Inferior parietal cortex (tissue), 1 donor: ENCODE results near the gene NTRK2.

ENCODE experiments used
- DNase-seq: peaks from one replicate; pipeline ENCODE4 v3.0.0-alpha.2; 2016; ENCODE audit errors: extremely low spot score

Gene NTRK2

DNA sequence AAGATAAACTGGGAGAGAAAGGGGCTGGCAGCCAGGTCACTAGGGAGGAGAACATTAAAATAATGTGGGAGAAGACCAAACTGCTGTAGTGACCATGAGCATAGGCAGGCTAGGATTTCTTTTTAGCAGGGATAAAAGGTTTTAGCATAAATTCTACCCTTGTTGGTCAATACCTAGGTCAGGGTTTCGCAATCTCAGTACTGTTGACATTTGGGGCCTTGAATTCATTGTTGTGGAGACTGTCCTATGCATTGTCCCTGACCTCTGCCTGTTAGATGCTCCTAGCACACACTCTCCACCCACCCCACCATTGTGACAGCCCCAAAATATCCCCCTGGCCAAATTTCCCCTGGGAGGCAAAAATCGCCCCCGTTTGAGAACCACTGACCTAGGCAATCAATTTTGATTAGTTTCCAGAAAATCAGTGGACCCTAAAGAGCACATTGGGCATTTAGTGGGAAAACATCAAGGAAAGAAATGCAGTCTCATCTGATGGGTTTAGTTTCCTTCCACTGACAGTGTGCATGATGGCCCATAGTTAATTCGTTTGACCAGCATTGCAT lies 181.4 kb downstream of the NTRK2 start:
- no peak for DNase-seq

DNA sequence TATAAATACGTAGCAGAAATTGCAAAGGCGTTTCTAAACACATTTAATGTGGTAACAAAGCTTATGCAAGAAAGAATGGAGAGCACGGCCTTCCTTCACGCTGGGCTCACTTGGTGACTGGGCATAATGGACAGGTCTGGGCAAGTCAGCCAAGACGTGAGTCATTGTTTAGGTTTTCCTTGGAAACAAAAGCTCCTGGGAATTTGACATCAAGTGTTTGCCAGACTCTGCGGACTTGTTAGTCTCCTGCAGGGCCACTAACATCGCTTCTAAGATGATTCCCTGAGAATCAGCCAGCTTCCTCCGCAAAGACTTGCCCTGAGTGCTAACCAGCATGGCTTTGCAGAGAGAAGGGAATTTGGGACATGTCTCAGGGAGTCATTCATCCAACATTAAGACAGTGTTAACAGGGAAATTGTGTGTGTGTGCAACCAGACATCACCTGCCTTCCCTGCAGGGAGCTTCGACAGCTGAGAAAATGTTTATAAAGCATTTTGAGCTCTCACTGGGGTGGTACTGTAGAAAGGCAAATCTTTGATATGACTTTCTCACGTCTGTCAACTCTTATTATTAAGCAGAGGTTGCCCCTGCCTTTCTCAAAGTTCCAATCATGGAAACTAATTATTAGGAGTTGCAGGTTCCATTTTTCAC lies 182.5 kb downstream of the NTRK2 start:
- DNase-seq: no peak

DNA sequence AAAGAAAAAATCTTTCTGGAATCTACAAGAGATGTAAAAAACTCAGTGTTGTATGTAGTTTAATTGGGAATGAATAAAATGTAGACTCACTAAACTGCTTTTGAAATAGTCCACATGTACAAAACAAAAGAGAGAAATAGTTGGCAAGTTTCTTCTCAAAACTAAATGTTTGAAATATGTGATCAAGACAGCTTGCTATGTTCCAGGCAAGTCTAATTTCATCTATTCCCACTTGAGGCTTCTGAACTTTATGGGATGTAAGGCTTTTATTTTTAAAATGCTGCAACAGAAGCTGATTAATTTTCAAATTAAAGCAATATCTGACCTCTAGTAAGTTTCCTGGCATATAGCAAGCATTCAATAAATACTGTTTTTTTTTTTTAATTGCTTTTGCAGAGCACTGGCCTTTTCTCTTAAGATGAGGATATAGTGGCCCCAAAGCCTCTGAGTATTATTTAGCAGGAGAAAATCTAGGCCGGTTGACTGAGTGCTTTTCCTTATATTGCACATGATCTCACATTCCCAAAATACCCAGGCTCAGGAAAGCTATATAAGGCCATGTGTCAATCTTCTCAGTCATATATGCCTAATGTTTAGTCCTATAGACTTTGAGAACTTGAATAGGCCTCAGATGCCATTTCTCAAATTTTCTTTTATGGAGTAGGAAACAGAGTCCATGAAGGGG lies 183.2 kb downstream of the NTRK2 start:
- DNase-seq: no peak

DNA sequence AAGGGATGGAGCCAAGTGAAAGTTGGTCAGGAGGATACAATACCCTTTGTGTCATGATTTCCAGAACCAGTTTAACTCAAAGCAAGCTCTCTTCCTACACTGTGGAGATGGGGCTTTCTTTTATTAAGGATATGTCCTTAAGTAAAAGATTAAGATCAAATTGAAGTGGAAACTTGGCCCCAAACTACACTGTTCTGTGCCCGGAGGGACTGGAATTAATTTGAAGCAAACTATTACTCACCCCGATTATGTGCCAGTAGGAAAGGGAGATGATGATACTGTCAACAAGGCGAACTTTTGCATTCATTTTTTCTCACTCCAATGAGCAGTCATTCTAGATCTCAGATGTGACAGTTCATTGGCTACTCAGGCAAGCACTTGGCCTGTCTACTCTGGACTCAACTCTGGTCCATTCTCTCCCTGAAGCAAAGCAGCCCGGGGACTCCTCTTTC lies 186.7 kb downstream of the NTRK2 start:
- no peak for DNase-seq

DNA sequence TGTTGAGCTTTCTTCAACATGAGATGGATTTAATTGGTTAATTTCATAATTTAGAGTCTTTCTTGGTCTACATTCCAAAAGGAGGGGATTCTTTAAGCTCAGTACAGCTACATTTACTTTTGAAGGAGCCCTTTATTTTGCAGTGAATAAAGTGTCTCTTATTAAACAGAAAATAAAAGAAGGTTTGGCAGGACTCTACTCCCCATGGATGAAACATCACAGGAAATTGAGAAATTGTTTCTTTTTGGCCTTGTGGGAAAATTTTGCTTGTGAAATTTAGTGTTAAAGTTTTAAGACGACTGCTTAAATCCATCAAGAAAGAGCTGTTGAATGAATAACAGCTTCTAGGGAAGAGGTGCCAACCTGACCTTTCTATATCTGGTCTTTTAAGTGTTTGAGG lies 187.7 kb downstream of the NTRK2 start:
- no peak for DNase-seq

DNA sequence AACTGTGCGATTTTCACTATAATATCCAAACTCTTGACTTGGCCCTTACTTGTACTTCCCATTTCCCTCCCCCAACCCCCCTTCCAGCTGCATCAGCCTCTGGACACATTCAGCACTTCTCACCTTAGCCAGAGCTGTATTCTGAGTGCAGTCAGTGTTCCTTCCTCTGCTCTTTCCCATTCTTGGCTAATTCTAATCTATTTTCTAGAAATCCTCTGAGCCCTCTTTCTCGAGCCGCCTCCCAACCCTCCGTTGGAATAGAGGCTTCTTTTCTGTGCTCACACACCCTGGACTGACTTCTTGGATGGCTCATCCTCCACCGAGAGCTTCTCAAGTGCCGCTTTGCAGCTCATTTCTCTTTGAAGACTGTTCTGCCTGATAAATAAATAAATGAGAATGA lies 188.8 kb downstream of the NTRK2 start:
- DNase-seq: no peak

DNA sequence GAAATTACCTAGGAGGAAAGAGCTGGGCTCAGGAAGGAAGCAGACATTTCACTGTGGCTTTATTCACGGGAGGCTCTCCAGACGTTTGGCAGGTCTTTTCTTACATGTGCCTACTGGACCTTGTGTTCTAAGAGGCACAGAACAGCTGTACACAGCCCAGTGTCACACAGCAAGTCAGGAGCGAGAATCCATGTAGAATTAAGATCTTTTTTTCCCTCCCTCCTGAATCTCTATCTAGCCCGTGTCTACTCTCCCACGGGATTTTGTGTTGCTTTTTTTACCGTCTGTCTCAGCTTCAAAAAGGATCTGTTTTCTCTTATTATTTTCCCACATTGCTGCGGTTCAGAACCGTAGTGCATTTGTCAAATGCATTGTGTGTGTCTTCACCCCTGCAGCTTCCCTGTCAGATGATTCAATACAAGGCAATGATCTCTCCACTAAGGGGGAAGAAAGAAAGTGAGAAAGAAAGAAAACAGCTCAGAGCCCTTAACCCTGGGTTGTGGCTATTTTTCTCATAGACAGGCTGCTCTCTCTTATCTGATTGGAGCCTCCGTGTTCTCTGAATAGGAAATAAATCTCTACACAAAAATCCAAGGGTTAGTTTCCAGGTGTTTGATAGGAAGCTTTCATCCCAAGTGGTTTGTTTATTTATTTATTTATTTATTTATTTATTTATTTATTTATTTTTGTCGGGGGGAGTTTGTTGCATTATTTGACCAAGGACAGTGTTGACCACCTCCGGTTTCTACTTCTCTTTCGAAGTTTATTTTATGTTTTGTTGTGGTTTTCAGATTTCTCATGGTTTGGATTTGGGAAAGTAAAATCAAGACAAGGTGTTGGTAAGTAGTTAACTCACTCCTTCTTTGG lies 191.0 kb downstream of the NTRK2 start:
- DNase-seq: no peak

DNA sequence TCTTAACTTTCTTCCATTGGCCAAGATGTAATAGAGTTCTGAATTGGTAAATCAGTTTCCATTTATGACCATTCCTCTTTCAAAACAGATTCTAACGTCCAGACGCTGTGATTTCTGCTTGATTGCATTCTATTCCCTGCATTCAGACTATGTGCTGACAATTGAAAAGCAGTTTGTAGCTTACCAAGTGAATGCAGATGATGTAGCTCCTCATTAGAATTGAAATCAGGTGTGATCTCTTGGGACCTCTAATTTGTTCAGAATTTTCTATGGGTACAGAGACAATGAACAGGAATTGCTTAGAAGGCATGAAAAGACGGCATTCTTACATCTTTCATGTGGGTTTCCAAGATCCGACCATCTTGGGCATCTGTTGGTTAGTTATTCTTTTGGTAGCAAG lies 191.9 kb downstream of the NTRK2 start:
- DNase-seq: no peak

DNA sequence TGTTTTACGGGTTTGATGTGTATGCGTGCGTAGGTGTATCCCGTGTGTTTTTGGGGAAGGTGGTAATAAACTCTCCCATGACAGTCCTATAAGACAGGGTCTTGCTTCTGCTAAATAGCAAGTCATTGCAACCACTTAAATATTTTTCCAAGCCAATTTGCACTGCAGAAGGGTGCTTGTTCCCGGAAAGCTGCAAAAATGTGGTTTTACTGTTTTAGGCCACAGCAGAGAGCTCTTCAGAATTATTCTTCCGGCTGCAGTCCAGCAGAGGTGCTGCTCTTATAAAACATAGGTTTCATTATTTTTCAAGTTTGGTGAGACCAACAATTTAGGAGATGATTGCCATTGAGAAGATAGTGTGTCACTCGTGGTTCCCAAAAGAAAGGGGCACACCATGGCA lies 192.8 kb downstream of the NTRK2 start:
- no peak for DNase-seq

DNA sequence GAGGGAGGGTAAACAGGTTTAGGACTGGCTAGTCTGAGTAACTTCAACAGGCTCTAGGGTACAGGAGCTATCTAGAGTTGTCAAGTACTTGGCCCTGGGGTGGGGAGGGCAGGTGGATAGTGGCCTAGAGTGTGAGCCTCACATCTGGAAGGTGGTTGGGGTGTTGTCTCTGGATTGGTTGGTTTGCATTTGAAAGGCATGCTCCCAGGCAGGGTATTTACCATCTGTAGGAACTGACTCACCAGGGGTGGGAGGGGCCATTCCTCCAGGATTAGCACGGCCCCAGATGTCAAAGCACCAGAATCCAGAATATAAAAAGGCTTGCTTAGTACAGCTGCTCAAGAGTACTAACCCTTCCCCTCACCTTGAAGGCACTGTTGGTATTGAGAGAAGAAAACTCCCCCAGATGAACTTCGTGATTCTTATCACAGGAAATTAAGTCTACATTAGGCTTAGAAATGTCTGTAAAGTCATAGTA lies 193.3 kb downstream of the NTRK2 start:
- no peak for DNase-seq

DNA sequence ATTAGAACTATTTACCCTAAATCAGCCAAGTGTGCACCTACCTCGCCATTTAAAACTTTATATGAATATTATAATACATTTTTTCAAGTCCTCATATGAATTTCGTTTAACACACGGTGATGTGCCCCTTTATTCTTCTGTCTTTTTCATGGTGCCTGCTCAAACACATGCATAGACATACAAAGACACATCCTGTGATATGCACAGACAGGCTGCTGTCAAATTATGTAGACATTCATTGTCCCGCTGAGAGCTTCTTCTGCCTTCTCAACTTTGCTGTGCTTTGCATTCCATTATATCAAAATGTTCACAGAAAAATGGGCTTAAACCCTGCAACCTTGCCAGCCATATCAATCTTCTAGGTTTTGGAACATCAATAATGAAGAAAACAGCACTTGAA lies 193.8 kb downstream of the NTRK2 start:
- no peak for DNase-seq

DNA sequence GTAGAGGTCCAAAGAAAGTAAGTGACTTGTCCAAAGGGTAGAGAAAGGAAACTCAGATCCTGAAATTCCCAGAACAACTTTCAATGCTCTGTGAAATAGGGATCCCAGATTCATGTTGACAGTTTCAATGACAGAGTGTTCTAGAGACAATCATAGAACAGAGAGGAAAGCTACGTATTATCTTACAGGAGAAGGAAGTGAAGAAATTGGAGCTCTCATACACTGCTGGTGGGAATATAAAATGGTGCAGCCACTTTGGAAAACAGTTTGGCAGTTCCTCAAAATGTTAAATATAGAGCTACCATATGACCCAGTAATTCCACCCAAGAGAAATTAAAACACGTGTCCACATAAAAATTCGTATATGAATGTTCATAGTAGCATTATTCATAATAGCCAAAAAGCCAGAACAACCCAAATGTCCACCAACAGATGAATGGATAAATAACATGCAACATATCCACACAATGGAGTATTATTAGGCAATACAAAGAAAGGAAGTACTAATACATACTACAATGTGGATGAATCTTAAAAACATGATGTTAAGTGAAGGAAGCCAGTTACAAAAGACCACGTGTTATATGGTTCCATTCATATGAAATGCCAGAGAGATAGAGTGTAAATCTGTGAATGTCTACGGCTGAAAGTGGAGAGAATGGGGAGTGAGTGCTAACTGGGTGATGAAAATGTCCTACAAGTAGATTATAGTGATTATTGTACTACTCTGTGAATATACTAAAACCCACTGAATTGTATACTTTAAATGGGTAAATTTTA lies 197.1 kb downstream of the NTRK2 start:
- no peak for DNase-seq

DNA sequence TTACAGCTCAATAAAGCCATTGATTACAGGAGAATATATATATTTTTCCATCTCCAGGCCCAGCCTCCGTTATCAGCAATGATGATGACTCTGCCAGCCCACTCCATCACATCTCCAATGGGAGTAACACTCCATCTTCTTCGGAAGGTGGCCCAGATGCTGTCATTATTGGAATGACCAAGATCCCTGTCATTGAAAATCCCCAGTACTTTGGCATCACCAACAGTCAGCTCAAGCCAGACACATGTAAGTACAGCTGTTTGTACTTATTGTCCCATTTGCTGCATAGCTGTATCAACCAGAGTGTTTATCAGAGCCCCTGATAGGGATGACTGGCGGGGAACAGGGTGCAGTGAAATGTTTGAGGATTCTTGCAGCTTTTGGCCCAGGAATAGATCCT lies 197.7 kb downstream of the NTRK2 start:
- DNase-seq: no peak

DNA sequence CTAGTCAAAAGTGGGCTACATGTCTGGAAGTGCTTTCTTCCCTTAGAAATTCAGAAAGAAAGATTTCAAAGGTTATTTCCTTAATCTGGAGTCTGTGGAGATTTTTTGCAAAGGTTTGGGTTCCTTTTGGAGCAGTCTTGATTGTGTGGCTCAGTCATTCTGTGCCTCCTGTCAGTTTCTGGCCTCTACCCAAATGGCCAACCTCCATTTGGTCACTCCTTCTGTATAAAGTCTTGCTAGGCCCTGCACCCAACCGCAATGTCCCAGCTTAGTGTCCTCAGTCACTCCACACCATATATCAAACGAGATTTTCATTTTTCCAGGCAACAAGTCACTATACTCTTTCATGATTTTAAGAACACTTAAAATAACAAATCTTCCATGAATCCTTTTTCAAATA lies 199.6 kb downstream of the NTRK2 start:
- no peak for DNase-seq

DNA sequence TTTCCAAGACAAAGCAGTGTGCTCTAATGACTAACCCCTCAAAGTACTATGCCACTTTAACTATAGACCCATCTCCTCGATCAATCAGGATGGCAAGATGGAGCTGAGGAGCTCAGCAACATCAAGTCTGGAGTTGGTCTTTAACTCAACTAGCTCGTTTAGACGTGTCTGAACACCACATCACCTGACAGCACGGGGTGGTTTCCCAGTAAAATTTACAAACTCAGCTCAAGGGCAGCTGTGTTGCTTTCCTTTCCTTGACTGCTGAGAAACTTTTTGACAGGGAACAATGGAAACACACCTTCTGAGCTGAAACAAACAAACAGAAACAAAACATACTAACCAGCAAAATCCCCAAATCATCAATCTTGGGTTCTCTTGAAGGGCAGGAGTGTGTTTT lies 202.5 kb downstream of the NTRK2 start:
- DNase-seq: no peak

DNA sequence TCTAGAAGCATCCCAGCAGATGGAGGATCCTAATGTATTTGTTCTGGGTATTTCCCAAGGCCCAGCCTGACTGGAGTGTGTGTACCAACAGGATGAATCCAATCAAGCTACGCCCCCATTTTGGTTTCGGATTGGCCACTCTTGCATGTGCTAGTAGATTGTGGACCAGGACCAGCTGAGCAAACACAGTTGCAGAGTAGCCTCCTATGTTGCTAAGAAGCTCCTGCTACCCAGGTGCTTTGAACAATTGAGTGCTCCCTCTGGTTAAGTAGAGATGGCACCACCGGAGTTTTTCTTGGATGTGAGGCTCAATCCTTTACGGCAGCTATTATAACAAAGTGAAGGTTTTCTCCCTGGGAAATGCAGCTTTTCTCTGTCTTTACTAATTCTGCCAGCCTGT lies 204.5 kb downstream of the NTRK2 start:
- no peak for DNase-seq

DNA sequence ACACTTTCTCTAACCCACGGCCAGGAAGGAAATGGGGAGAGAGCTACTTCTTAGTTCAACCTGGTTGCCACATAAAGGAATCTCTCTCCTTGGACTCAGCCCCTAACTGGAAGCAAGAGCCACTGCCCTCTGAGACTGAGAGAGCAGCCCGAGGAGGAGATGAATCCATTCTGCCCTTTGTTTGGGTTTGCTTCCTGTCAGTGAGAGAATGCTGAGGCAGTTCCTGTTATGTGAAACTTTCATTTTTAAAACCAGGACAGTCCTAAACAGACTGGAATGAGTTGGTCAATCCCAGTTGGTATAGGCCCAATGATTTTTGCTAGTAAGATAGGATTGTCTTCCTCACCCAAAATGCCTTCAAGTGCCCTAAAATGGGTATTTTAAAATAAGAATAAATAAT lies 205.1 kb downstream of the NTRK2 start:
- DNase-seq: no peak

DNA sequence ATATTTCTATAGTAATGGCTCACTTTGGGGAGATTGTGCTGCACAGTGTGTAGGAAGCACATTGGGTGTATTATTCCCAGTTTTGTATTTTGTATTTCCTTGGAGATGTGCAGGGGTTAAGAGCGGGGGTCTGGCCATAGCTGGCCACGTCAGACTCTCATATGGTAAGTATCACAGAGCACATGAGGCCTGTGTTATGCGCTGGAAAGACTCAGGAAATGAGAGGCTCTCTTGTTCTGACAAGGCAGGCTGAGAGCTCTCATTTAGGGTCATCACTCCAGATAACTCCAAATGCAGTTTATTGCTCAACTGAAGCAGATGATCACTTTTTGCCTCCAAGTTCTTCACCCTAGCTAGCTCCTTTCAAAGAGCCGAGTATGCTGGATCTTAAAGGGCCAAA lies 205.7 kb downstream of the NTRK2 start:
- DNase-seq: no peak

DNA sequence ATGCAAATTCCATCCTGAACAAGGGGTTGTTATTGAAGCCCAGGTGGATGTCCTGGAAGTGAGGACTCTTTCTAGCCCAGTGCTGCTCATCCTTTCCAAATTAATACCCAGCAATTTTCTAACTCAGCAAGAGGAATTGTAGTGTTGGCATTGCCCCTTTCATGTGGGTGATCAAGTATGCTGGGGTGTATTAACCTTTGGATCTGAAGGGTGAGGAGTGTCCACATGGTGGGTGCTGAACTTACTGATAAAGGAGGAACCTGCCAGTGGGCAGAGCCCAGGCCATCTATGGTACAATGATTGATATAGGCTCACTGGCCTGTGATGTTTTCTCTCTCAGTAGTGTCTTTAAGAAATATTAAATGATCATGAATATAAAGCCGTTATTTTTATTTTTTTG lies 210.1 kb downstream of the NTRK2 start:
- no peak for DNase-seq

DNA sequence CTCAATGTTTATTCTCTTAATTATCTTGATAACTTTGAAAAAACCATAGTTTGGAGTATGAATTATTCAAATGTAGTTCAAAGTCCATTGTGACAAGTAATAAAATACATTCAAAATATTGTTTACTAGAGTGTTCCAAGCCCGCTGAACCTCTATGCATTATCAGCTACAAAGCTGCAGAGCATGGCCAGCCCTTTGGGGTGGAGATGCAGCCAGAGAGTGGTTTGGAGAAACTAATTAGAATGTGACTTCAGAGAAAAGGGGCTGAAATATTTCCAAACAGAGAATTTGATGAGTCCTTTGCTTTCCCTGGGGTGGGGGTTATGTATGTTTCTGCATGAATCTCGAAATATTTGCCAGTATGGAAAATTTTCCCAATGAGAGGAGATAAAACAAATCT lies 211.3 kb downstream of the NTRK2 start:
- no peak for DNase-seq

DNA sequence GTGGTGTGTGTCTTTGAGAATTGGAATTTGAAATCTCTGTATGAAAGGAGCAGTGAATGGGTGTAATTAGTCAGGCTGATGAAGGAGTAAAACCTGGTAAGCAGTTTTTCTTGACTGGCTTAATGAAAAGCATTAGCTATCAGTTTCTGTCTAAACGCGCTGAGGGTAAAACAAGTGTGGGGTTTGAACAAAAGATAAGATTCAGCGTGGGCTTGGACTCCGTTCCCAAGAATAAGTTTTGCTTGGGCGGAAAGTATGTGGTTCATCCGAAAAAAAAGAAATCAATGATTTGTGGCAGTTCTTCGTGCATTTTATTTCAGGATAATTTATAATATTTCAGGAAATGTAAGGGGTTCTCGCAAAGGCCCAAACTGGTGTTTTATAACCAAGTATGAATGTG lies 217.3 kb downstream of the NTRK2 start:
- no peak for DNase-seq

DNA sequence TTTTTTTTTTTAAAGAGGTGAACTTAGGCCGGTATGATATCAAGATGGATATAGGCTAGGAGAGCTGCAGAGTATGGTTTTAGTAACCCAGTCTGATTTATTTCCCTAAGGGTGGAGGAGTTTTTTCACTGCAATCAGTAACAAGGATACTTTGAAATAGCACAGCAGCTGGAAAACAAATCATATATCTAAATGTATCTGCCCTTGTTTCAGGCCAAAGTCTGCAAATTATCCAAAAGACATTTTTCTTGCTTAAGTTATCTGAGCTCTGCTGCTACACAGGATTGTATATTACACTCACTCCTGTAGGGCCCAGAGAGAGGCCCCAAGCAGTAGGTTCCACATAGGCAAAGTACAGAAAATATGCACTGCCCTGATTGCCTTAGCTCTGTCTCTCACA lies 222.4 kb downstream of the NTRK2 start:
- no peak for DNase-seq
